ENCODE measurements around the gene KCNQ1.

DNA sequence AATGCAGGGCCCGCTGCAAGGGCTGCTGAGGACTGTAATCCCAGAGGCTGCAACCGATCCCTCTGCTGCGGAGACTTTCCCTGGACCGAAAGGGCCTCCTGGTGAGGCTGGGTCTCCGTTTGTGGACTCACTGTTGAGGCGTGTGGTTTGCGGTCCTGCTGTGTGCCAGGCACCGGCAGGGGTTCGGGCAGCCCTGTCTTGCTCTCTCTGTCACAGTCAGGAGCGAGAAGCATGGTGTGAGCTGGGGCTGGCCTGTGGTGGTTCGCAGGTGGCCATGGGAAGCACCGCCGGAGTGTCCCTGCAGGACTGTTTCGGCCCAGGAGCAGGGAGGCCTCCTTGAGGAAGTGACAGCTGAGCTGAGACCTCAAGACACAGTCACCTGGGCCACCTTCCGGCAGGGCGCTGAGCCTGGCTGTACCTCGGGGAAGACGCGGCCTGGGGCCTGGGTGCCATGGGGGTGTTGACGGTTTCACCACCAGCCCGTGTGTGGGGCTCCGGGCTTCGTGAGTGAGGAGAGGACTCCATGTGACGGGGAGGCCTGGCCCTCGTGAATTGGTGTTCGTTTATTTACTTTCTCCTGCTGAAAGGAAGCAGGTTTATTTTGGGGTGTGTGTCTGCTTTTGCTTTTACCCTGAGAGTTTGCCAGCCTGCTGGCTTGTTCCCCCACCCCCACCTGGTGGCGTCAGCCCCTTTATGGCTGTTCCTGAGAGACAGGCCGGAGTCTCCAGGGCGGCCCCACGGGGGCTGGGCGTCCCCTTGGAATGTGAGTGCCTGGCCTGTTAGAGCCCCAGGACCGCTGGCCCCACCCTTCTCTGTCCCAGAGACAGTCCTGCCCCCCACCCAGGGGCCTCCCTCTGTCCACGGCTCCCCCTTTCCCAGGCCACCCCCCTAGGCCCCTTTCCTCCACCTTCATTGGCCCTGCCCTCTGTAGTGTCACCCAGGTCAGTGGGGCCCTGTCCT, 132.5 kb downstream of the KCNQ1 start:
- TF ChIP-seq, protein P1, sequence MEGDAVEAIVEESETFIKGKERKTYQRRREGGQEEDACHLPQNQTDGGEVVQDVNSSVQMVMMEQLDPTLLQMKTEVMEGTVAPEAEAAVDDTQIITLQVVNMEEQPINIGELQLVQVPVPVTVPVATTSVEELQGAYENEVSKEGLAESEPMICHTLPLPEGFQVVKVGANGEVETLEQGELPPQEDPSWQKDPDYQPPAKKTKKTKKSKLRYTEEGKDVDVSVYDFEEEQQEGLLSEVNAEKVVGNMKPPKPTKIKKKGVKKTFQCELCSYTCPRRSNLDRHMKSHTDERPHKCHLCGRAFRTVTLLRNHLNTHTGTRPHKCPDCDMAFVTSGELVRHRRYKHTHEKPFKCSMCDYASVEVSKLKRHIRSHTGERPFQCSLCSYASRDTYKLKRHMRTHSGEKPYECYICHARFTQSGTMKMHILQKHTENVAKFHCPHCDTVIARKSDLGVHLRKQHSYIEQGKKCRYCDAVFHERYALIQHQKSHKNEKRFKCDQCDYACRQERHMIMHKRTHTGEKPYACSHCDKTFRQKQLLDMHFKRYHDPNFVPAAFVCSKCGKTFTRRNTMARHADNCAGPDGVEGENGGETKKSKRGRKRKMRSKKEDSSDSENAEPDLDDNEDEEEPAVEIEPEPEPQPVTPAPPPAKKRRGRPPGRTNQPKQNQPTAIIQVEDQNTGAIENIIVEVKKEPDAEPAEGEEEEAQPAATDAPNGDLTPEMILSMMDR (conservative IDR thresholded peaks at IDR 0.05; ENCODE audit: low read length), result no peak
- TF ChIP-seq EZH2phosphoT487 (IDR thresholded peaks at IDR 0.05; ENCODE audit: borderline replicate concordance), result no peak

All from Loucy (cell line).